HCT116 (cell line): ENCODE measurements around the gene TPRG1L. TPM values are rescaled to one million over a fixed set of nuclear protein-coding genes. Genes with fewer than 3 reads are reported as not detected.

Experiments used
- ATAC-seq: fragments of 200-7000 bp; cut with Tn5 transposase; 2 replicates; pipeline ENCODE4 v1.9.1; 2020; ENCODE audit warnings: mild to moderate bottlenecking, moderate library complexity
- BruUV-seq: library from RNA; stranded (reverse); fragments of 400-500 nt; replicated peaks from 2 replicates; lab custom pipeline; 2021; lab: Mats Ljungman, UMichigan
- CTCF ChIA-PET: fragments of 300-600 bp; sonication (Branson Sonifier 250); formaldehyde crosslinking; loops from one replicate; lab custom pipeline; 2021; ENCODE audit warnings: antibody characterized with exemption; lab: Charles Lee
- POLR2A ChIA-PET: fragments of 300-600, 350-600 bp; sonication (Branson Sonifier 250); formaldehyde crosslinking; loops from one replicate; lab custom pipeline; 2021; ENCODE audit warnings: antibody characterized with exemption; lab: Charles Lee
- RAD21 ChIA-PET, 2 experiments: fragments of 300-600 bp; sonication (Branson Sonifier 250); formaldehyde crosslinking; loops; one replicate each; lab custom pipeline; 2023; ENCODE audit warnings: low total read pairs in 2 of 2; ENCODE audit not compliant: uncharacterized antibody in 2 of 2, unreplicated experiment in 2 of 2, low non-redundant PET in 1 of 2; lab: Charles Lee
- DNase-seq: peaks from one replicate; pipeline ENCODE4 v3.0.0-alpha.2; 2010; ENCODE audit warnings: low read depth, low spot score
- H2AFZ ChIP-seq: fragments of 200-600 bp; shearing (Covaris generic), sonication (generic); 2 replicates; pipeline ENCODE4 v1.6.1; 2017; ENCODE audit warnings: low read depth, mixed run types, mixed read lengths, antibody characterized with exemption, low read length; ENCODE audit not compliant: poor library complexity, severe bottlenecking
- H3K27ac ChIP-seq: 2 replicates; pipeline ENCODE4 v1.5.1; 2012; ENCODE audit warnings: low read depth, low read length
- H3K27me3 ChIP-seq: fragments of 200-600 bp; sonication (generic); 2 replicates; pipeline ENCODE4 v1.6.1; 2016; ENCODE audit warnings: mixed run types, low read length, mixed read lengths; ENCODE audit not compliant: insufficient read depth
- H3K36me3 ChIP-seq, 2 experiments: fragments of 200-500 bp in 1 of 2; fragments of 200-600 bp in 1 of 2; sonication (Bioruptor generic) in 1 of 2; sonication (generic) in 1 of 2; 2 replicates each; pipeline versions ENCODE4 v1.5.1 to v1.6.1; 2014 to 2016; ENCODE audit warnings: low read length in 2 of 2, inconsistent platforms in 1 of 2, mixed read lengths in 1 of 2, mixed run types in 1 of 2; ENCODE audit not compliant: insufficient read depth in 2 of 2, control insufficient read depth in 1 of 2
- H3K4me1 ChIP-seq, 2 experiments: fragments of 200-600 bp in 1 of 2; sonication (generic) in 1 of 2; 2 replicates each; pipeline versions ENCODE4 v1.5.1 to v1.6.1; 2012 to 2017; ENCODE audit warnings: low read length in 2 of 2, inconsistent platforms in 1 of 2, mild to moderate bottlenecking in 1 of 2, mixed read lengths in 1 of 2, mixed run types in 1 of 2, moderate library complexity in 1 of 2; ENCODE audit not compliant: insufficient read depth in 2 of 2, control insufficient read depth in 1 of 2
- H3K4me2 ChIP-seq: fragments of 200-600 bp; sonication (generic); 2 replicates; pipeline ENCODE4 v1.6.1; 2017; ENCODE audit warnings: mixed run types, low read length, mixed read lengths
- H3K4me3 ChIP-seq, 2 experiments: fragments of 200-600 bp in 1 of 2; sonication (generic) in 1 of 2; replicated peaks in 1 of 2; 2 replicates each; pipeline ENCODE4 v1.5.1; 2011 to 2016; ENCODE audit warnings: low read length in 2 of 2, control low read depth in 1 of 2, low read depth in 1 of 2, mild to moderate bottlenecking in 1 of 2, mixed read lengths in 1 of 2, mixed run types in 1 of 2
- H3K79me2 ChIP-seq: fragments of 200-600 bp; sonication (generic); 2 replicates; pipeline ENCODE4 v1.6.1; 2017; ENCODE audit warnings: mild to moderate bottlenecking, mixed run types, low read length, moderate library complexity, mixed read lengths; ENCODE audit not compliant: insufficient read depth
- H3K9ac ChIP-seq: fragments of 200-600 bp; sonication (generic); 2 replicates; pipeline ENCODE4 v1.6.1; 2016; ENCODE audit warnings: low read length, mixed read lengths
- H3K9me2 ChIP-seq: fragments of 200-600 bp; sonication (generic), shearing (Covaris generic); 2 replicates; pipeline ENCODE4 v1.6.1; 2017; ENCODE audit warnings: mixed run types, mild to moderate bottlenecking, moderate library complexity; ENCODE audit not compliant: insufficient read depth
- H3K9me3 ChIP-seq, 2 experiments: fragments of 200-500 bp in 1 of 2; fragments of 200-600 bp in 1 of 2; sonication (Bioruptor generic) in 1 of 2; sonication (generic) in 1 of 2; 2 replicates each; pipeline ENCODE4 v1.6.1; 2014 to 2017; ENCODE audit warnings: low read length in 2 of 2, mixed read lengths in 2 of 2, inconsistent platforms in 1 of 2, low read depth in 1 of 2, mild to moderate bottlenecking in 1 of 2, mixed run types in 1 of 2, moderate library complexity in 1 of 2; ENCODE audit not compliant: control insufficient read depth in 1 of 2, insufficient read depth in 1 of 2
- H4K20me1 ChIP-seq: fragments of 200-600 bp; sonication (generic), shearing (Covaris generic); 2 replicates; pipeline ENCODE4 v1.6.1; 2017; ENCODE audit warnings: mixed run types, mild to moderate bottlenecking, moderate library complexity; ENCODE audit not compliant: insufficient read depth
- CBX3 ChIP-seq: IDR thresholded peaks from 2 replicates; pipeline ENCODE4 v1.6.1; 2012; ENCODE audit warnings: low read depth
- CEBPB ChIP-seq: IDR thresholded peaks from 2 replicates; pipeline ENCODE4 v1.6.1; 2012; ENCODE audit warnings: low read depth
- EGR1 ChIP-seq: IDR thresholded peaks from 2 replicates; pipeline ENCODE4 v1.6.1; 2012; ENCODE audit warnings: low read depth
- EZH2phosphoT487 ChIP-seq: fragments of 200-600 bp; IDR thresholded peaks from 2 replicates; pipeline ENCODE4 v1.6.1; 2018; ENCODE audit warnings: antibody characterized with exemption, borderline replicate concordance
- FOSL1 ChIP-seq: IDR thresholded peaks from 2 replicates; pipeline ENCODE4 v1.6.1; 2012; ENCODE audit warnings: low read depth
- JUND ChIP-seq: IDR thresholded peaks from 2 replicates; pipeline ENCODE4 v1.6.1; 2012
- POLR2A ChIP-seq: IDR thresholded peaks from 2 replicates; pipeline ENCODE4 v1.7.0; 2011; ENCODE audit warnings: borderline replicate concordance; ENCODE audit not compliant: insufficient read depth, insufficient read length; ENCODE audit errors: extremely low read depth
- POLR2AphosphoS5 ChIP-seq: IDR thresholded peaks from 2 replicates; pipeline ENCODE4 v1.6.1; 2011; ENCODE audit warnings: mild to moderate bottlenecking, low read depth, low read length, moderate library complexity
- RAD21 ChIP-seq: IDR thresholded peaks from 2 replicates; pipeline ENCODE4 v1.6.1; 2012; ENCODE audit warnings: low read depth, mild to moderate bottlenecking
- SIN3A ChIP-seq: IDR thresholded peaks from 2 replicates; pipeline ENCODE4 v1.6.1; 2012; ENCODE audit warnings: low read depth
- SP1 ChIP-seq: IDR thresholded peaks from 2 replicates; pipeline ENCODE4 v1.6.1; 2012; ENCODE audit warnings: low read depth
- TCF7L2 ChIP-seq: IDR thresholded peaks from 2 replicates; pipeline ENCODE4 v1.7.0; 2011; ENCODE audit warnings: borderline replicate concordance, inconsistent platforms; ENCODE audit not compliant: insufficient read depth, insufficient read length; ENCODE audit errors: extremely low read depth
- YY1 ChIP-seq: IDR thresholded peaks from 2 replicates; pipeline ENCODE4 v1.6.1; 2011; ENCODE audit warnings: low read length, low read depth, moderate library complexity, mild to moderate bottlenecking; ENCODE audit not compliant: insufficient replicate concordance; ENCODE audit errors: extremely low read depth
- ZFX ChIP-seq: fragments of 450-650 bp; IDR thresholded peaks from 2 replicates; pipeline ENCODE4 v1.6.1; 2017
- ZNF274 ChIP-seq: fragments of 200-500 bp; sonication (Bioruptor generic); IDR thresholded peaks from 2 replicates; pipeline ENCODE4 v1.6.1; 2014; ENCODE audit warnings: mild to moderate bottlenecking, low read depth, low read length, inconsistent platforms
- intact Hi-C: fragments of 100-400 bp; cut with micrococcal nuclease; formaldehyde crosslinking; loops from 2 replicates; pipeline ENCODE4 v1.10.0; 2022
- total RNA-seq: library from RNA; stranded (reverse); gene quantifications from one replicate; pipeline ENCODE4 v1.2.1, GENCODE V29; 2021; ENCODE audit not compliant: unreplicated experiment
- TF ChIP-seq, protein P1 (sequence below): IDR thresholded peaks from 2 replicates; pipeline ENCODE4 v1.6.1; 2012
- TF ChIP-seq, protein P2 (sequence below): IDR thresholded peaks from 2 replicates; pipeline ENCODE4 v1.6.1; 2012; ENCODE audit warnings: low read depth

TPRG1L gene
- total RNA-seq, 1 experiment from 2014 or later = 25.6 TPM

DNA sequence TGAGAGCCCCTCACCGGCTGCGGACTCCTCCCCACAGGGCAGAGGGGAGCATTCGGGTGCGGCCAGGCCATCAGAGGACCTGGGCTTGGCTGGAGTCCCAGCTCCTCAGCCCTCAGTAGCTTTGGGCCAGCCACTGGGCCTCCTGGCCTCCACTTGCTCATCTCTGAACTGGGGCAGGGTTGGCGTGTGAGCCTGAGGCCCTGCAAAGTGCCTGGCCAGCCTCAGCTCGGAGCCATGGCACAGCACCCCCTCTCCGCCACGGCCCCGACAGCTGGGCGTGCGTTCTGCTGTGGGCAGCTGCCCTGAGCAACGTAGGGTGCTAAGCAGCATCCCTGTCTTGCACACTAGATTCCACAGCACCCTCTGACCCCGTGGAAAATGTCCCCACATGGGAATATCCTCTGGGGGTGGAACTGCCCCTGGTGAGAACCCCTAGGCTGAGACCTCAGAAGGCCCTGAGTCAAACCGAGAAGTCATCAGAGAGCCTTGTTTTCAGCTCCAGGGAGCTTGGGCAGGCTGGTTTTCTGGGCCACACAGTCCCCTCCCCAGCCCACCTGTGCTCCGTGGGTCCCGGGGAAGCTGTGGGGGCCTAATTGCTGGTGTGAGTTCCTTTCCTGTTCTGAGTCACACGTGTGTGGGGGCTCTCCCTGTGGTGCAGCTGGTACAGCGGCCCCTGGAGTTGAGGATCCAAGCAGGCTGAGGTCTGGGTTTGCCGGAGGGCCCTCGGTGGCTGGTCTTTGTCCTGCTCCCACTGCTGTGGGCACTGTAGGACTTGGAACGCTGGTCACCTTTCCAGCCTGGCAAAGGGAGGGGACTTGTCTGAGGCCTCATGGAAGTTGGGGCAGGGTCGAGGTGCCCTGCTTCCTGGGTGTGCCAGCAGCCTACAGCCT lies 52.0 kb downstream of the TPRG1L start (continued):
- no peak for TF ChIP-seq YY1
- no peak for TF ChIP-seq POLR2AphosphoS5
- no peak for TF ChIP-seq ZNF274
- TF ChIP-seq SIN3A = no peak
- TF ChIP-seq CBX3 = no peak
- no peak for TF ChIP-seq RAD21
- TF ChIP-seq, protein P1, sequence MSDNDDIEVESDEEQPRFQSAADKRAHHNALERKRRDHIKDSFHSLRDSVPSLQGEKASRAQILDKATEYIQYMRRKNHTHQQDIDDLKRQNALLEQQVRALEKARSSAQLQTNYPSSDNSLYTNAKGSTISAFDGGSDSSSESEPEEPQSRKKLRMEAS = no peak
- TF ChIP-seq CEBPB = no peak
- TF ChIP-seq SP1 = no peak
- TF ChIP-seq JUND = no peak

DNA sequence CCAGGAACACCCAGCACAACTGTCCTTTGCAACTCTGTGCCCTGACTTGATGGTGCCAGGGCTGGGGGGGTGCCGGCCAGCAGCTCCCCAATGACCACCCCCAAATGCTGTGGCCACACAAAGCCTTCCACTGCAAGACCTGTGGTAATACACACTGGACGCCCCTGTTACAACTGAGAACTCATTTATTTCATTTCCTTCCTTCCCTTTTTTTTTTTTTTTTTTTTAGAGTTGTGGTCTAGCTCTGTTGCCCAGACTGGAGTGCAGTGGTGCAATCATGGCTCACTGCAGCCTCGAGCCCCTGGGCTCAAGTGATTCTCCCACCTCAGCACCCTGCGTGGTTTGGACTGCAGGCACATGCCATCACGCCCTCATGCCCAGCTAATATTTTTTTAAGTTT lies 52.7 kb downstream of the TPRG1L start:
- no peak for TF ChIP-seq FOSL1
- no peak for TF ChIP-seq SP1
- TF ChIP-seq POLR2A = no peak
- TF ChIP-seq, protein P2, sequence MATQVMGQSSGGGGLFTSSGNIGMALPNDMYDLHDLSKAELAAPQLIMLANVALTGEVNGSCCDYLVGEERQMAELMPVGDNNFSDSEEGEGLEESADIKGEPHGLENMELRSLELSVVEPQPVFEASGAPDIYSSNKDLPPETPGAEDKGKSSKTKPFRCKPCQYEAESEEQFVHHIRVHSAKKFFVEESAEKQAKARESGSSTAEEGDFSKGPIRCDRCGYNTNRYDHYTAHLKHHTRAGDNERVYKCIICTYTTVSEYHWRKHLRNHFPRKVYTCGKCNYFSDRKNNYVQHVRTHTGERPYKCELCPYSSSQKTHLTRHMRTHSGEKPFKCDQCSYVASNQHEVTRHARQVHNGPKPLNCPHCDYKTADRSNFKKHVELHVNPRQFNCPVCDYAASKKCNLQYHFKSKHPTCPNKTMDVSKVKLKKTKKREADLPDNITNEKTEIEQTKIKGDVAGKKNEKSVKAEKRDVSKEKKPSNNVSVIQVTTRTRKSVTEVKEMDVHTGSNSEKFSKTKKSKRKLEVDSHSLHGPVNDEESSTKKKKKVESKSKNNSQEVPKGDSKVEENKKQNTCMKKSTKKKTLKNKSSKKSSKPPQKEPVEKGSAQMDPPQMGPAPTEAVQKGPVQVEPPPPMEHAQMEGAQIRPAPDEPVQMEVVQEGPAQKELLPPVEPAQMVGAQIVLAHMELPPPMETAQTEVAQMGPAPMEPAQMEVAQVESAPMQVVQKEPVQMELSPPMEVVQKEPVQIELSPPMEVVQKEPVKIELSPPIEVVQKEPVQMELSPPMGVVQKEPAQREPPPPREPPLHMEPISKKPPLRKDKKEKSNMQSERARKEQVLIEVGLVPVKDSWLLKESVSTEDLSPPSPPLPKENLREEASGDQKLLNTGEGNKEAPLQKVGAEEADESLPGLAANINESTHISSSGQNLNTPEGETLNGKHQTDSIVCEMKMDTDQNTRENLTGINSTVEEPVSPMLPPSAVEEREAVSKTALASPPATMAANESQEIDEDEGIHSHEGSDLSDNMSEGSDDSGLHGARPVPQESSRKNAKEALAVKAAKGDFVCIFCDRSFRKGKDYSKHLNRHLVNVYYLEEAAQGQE = no peak
- TF ChIP-seq EGR1 = no peak
- TF ChIP-seq TCF7L2 = no peak
- TF ChIP-seq ZFX = no peak
- TF ChIP-seq EZH2phosphoT487 = no peak
- ChIA-PET POLR2A (no interaction called here), CTCF (no interaction called here), RAD21 (no interaction called here)
- Histone ChIP-seq H3K4me2 (no peak overlapping the region), H2AFZ (no peak overlapping the region), H3K79me2 (peaks cover 30% of the 10 kb centered on the region), H3K4me1 (peaks cover 22 to 42% of the 10 kb centered on the region in 2 experiments), H4K20me1 (no peaks in the 10 kb centered on the region; the same call in 1 of the 2 replicates), H3K36me3 (no peaks in the 10 kb centered on the region), H3K9me3 (no peaks in the 10 kb centered on the region), H3K9ac (no peak overlapping the region), H3K4me3 (no peak overlapping the region), H3K9me2 (no peaks in the 10 kb centered on the region), H3K27ac (no peak overlapping the region; the same call in 1 of the 2 replicates), H3K27me3 (no peaks in the 10 kb centered on the region)
- no TSS peak for BruUV-seq
- no peak for DNase-seq
- intact Hi-C loops = no loop called here
- ATAC-seq = no peak
